Mesothelial cell of epicardium (in vitro differentiated cells): ENCODE results near the gene SLC27A4. TPM values are rescaled to one million over a fixed set of nuclear protein-coding genes. Genes with fewer than 3 reads are reported as not detected.
"Not testable (repeated sequence)": the region's sequence is repeated elsewhere in the genome, so short reads cannot be mapped to it uniquely, and the experiment has no call there.

ENCODE experiments used
- DNase-seq, 2 experiments: peaks; one replicate each; pipeline ENCODE4 v3.0.0; 2021; ENCODE audit warnings: low spot score in 2 of 2; ENCODE audit not compliant: unreplicated experiment in 2 of 2
- H3K27ac Mint-ChIP-seq: 2 replicates; pipeline ENCODE4 v1.8.0; 2021; ENCODE audit warnings: mixed read lengths
- H3K27me3 Mint-ChIP-seq: 2 replicates; pipeline ENCODE4 v1.8.0; 2021; ENCODE audit warnings: low read depth, mixed read lengths
- H3K36me3 Mint-ChIP-seq: 2 replicates; pipeline ENCODE4 v1.8.0; 2021; ENCODE audit warnings: mixed read lengths
- H3K4me1 Mint-ChIP-seq: 2 replicates; pipeline ENCODE4 v1.8.0; 2021; ENCODE audit warnings: mixed read lengths
- H3K4me3 Mint-ChIP-seq: 2 replicates; pipeline ENCODE4 v1.8.0; 2021; ENCODE audit warnings: mild to moderate bottlenecking, moderate library complexity, mixed read lengths
- H3K9me3 Mint-ChIP-seq: 2 replicates; pipeline ENCODE4 v1.8.0; 2021; ENCODE audit warnings: mixed read lengths
- total RNA-seq: library from RNA; stranded (reverse); gene quantifications from 3 replicates; pipeline ENCODE4 v1.2.1, GENCODE V29; 2021
- TF ChIP-seq, protein P1 (sequence below): fragments of 200-600 bp; sonication (generic); IDR thresholded peaks from one replicate; pipeline ENCODE4 v1.5.0; 2021; ENCODE audit warnings: antibody characterized with exemption; ENCODE audit not compliant: unreplicated experiment

SLC27A4 gene
- total RNA-seq, 1 donor from 2014 or later = 18.5 TPM

- H3K36me3 Mint-ChIP-seq = peaks cover 12% of the 10 kb centered on the region
- DNase-seq = no peak
- no peak overlapping the region for H3K27ac Mint-ChIP-seq
- TF ChIP-seq, protein P1, sequence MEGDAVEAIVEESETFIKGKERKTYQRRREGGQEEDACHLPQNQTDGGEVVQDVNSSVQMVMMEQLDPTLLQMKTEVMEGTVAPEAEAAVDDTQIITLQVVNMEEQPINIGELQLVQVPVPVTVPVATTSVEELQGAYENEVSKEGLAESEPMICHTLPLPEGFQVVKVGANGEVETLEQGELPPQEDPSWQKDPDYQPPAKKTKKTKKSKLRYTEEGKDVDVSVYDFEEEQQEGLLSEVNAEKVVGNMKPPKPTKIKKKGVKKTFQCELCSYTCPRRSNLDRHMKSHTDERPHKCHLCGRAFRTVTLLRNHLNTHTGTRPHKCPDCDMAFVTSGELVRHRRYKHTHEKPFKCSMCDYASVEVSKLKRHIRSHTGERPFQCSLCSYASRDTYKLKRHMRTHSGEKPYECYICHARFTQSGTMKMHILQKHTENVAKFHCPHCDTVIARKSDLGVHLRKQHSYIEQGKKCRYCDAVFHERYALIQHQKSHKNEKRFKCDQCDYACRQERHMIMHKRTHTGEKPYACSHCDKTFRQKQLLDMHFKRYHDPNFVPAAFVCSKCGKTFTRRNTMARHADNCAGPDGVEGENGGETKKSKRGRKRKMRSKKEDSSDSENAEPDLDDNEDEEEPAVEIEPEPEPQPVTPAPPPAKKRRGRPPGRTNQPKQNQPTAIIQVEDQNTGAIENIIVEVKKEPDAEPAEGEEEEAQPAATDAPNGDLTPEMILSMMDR = no peak
- no peaks in the 10 kb centered on the region for H3K9me3 Mint-ChIP-seq
- no peak overlapping the region for H3K4me3 Mint-ChIP-seq
- H3K4me1 Mint-ChIP-seq = no peaks in the 10 kb centered on the region
- no peaks in the 10 kb centered on the region for H3K27me3 Mint-ChIP-seq
These were observed 6.9 kb upstream of the SLC27A4 start for GRCh38 chr9:128333451-128333869.

GRCh38 chr9:128335161-128335560 is 5.2 kb upstream of the SLC27A4 start:
- no peak overlapping the region for H3K27ac Mint-ChIP-seq

DNA sequence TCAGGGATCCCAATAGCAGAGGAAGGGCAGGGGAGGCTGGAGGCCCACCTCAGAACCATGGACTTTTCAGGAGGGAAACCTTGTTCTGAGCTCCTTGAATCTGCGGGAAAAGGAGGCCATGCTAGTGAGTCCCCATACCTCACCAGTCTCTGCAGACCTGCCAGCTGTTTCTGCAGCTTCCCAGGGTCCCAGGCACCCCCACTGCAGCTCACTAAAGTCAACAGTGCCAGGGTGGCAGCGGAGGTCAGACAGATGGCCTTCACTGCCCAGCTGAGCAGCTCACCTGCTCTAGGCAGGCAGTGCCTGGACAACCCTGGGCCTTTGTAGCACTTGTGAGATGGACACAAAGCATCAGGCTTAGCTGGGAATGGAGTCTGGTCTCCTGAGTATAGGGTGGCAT is 4.4 kb upstream of the SLC27A4 start:
- TF ChIP-seq, protein P1 = no peak
- DNase-seq = no peak
- Mint-ChIP-seq H3K9me3 (no peaks in the 10 kb centered on the region), H3K4me1 (no peaks in the 10 kb centered on the region), H3K36me3 (peaks cover 10% of the 10 kb centered on the region), H3K4me3 (no peak overlapping the region), H3K27me3 (no peaks in the 10 kb centered on the region), H3K27ac (no peak overlapping the region)

More at GRCh38 chr9:128335161-128335560, 5.2 kb upstream of the SLC27A4 start:
- Mint-ChIP-seq H3K9me3 (no peaks in the 10 kb centered on the region), H3K4me1 (no peaks in the 10 kb centered on the region), H3K27me3 (no peaks in the 10 kb centered on the region), H3K4me3 (no peak overlapping the region), H3K36me3 (peaks cover 10% of the 10 kb centered on the region)
- TF ChIP-seq, protein P1 = no peak
- DNase-seq = no peak

DNA sequence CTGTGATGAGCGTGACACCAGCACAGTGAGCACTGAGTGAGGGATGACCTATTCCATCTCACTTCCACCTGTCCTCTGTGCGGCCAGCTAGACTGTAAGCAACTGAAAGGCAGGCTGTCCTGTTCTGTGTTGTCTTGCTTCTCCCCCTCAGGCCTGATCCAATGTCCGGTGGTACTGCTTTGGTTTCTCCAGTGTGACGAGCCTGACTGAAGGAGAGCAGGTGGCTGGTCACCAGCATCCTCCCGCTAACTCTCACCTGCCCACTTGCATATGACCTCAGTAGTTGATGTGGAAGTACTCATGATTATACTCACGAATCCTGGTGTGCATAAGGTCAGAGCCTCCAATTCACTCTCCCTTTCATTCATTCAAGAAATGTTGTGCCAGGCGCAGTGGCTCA is 2.4 kb upstream of the SLC27A4 start:
- H3K27ac Mint-ChIP-seq = no peak overlapping the region
- H3K36me3 Mint-ChIP-seq = peaks cover 3% of the 10 kb centered on the region
- TF ChIP-seq, protein P1 = no peak
- no peak overlapping the region for H3K4me3 Mint-ChIP-seq
- no peaks in the 10 kb centered on the region for H3K9me3 Mint-ChIP-seq
- DNase-seq = no peak
- no peaks in the 10 kb centered on the region for H3K27me3 Mint-ChIP-seq
- peaks cover 5% of the 10 kb centered on the region for H3K4me1 Mint-ChIP-seq

DNA sequence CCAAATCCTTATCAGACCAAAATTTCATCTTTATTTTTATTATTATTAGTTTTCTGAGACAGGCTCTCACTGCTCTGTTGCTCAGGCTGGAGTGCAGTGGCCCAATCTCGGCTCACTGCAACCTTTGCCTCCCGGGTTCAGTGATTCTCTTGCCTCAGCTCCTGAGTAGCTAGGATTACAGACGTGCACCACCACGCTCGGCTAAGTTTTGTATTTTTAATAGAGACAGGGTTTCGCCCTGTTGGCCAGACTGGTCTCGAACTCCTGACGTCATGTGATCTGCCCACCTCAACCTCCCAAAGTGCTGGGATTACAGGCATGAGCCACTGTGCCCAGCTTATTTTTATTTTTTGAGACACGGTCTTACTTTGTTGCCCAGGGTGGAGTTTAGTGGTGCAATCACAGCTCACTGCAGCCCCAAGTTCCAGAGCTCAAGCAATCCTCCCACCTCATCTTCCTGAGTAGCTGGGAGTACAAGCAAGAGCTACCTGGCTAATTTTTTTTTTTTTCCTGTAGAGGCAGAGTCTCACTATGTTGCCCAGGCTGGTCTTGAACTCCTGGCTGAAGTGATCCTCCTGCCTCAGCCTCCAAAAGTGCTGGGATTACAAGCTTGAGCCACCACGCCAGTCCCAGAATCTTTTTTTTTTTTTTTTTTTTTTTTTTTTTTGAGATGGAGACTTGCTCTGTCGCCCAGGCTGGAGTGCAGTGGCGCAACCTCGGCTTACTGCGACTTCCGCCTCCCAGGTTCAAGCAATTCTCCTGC is 1.3 kb upstream of the SLC27A4 start:
- not testable (repeated sequence) for H3K9me3 Mint-ChIP-seq, H3K36me3 Mint-ChIP-seq, H3K4me1 Mint-ChIP-seq, DNase-seq, H3K27ac Mint-ChIP-seq, H3K27me3 Mint-ChIP-seq
- H3K4me3 Mint-ChIP-seq = peak overlapping the region; percentile 87

DNA sequence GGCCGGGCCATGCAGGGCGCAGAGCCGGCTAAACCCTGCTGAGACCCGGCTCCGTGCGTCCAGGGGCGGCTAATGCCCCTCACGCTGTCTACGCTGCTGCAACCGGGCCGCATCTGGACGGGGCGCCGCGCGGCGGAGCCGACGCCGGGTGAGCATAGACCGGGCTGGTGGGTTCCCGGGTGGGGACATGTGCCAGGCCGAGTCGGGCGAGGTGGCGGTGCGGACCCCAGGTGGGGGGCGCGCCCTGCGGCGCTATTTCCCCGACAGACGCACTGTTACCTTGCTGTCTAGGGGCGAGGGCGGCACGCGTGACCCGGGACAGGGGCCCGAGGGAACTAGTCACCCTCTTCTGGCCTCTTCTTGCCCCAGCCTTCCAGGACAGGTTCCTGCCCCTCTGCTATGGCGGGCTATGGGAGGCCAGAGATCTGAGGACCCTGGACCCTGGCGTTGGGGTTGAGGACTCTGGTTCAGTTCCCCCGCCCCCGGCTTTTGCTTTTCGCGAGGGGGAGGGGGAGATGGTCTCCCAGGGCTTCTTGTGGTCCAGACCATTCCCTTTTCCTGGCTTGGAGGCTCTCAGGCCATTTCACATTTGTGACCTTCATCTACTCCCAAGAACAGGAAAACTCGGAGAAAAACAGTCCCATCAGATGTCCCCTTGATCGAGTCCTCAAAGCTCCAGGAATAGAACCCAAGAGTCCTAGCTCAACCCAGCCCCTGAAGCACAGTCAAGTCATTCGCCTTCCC is 536 bp downstream of the SLC27A4 start:
- peaks cover 5% of the 10 kb centered on the region for H3K4me1 Mint-ChIP-seq
- H3K4me3 Mint-ChIP-seq = peak overlapping the region; percentile 87
- H3K27ac Mint-ChIP-seq = peak overlapping the region; percentile 72
- TF ChIP-seq, protein P1 = no peak
- no peaks in the 10 kb centered on the region for H3K9me3 Mint-ChIP-seq
- H3K36me3 Mint-ChIP-seq = peaks cover 5% of the 10 kb centered on the region
- no peaks in the 10 kb centered on the region for H3K27me3 Mint-ChIP-seq
- DNase-seq = no peak
